ENCODE results near the gene ARMC2.

- TF ChIP-seq CTCF (IDR thresholded peaks at IDR 0.05) (no peak), POLR2AphosphoS5 (IDR thresholded peaks at IDR 0.05) (no peak), POLR2A (IDR thresholded peaks at IDR 0.05) (no peak)
Observed at GRCh38 chr6:108866798-108867197, 18.6 kb downstream of the ARMC2 start.
